Keratinocyte (primary cell): Measurements from ENCODE around the gene CLDN3. TPM values are rescaled to one million over a fixed set of nuclear protein-coding genes. Genes with fewer than 3 reads are reported as not detected.

ENCODE experiments used
- DNase-seq: peaks from one replicate; pipeline ENCODE4 v3.0.0-alpha.2; 2011; ENCODE audit warnings: low read depth, missing footprints, low spot score
- FAIRE-seq: peaks from 2 replicates; lab custom pipeline; 2011; peaks lifted over from hg19 to GRCh38; lab: Jason Lieb, UNC
- H2AFZ ChIP-seq: 2 replicates; pipeline ENCODE4 v1.6.0; 2012; ENCODE audit warnings: low read length, control low read depth, inconsistent platforms; ENCODE audit not compliant: control insufficient read depth
- H3K27ac ChIP-seq: 2 replicates; pipeline ENCODE4 v1.5.1; 2011; ENCODE audit warnings: low read length; ENCODE audit not compliant: control insufficient read depth, insufficient read depth
- H3K27me3 ChIP-seq: 3 replicates; pipeline ENCODE4 v1.6.0; 2011; ENCODE audit warnings: low read length; ENCODE audit not compliant: control insufficient read depth, insufficient read depth; ENCODE audit errors: extremely low read depth
- H3K36me3 ChIP-seq, 2 experiments: 2 replicates in 1 of 2; 3 replicates in 1 of 2; pipeline ENCODE4 v1.5.1; 2011; ENCODE audit warnings: low read length in 2 of 2, mild to moderate bottlenecking in 1 of 2; ENCODE audit not compliant: control insufficient read depth in 2 of 2, insufficient read depth in 2 of 2; ENCODE audit errors: extremely low read depth in 1 of 2
- H3K4me1 ChIP-seq: 3 replicates; pipeline ENCODE4 v1.5.1; 2011; ENCODE audit warnings: low read length; ENCODE audit not compliant: control insufficient read depth, insufficient read depth; ENCODE audit errors: extremely low read depth
- H3K4me2 ChIP-seq: 3 replicates; pipeline ENCODE4 v1.6.0; 2011; ENCODE audit warnings: low read depth, low read length; ENCODE audit not compliant: control insufficient read depth, insufficient read depth; ENCODE audit errors: extremely low read depth
- H3K4me3 ChIP-seq, 3 experiments: fragments of 200-600 bp in 1 of 3; sonication (generic) in 1 of 3; 2 replicates in 2 of 3; 3 replicates in 1 of 3; pipeline ENCODE4 v1.5.1; 2011 to 2016; ENCODE audit warnings: low read length in 3 of 3, mild to moderate bottlenecking in 3 of 3, control low read depth in 2 of 3, inconsistent platforms in 1 of 3, low read depth in 1 of 3, mixed read lengths in 1 of 3, mixed run types in 1 of 3, moderate library complexity in 1 of 3; ENCODE audit not compliant: control insufficient read depth in 2 of 3, insufficient read depth in 2 of 3; ENCODE audit errors: extremely low read depth in 1 of 3
- H3K79me2 ChIP-seq: 2 replicates; pipeline ENCODE4 v1.6.0; 2012; ENCODE audit warnings: low read length; ENCODE audit not compliant: control insufficient read depth, insufficient read depth
- H3K9ac ChIP-seq: 3 replicates; pipeline ENCODE4 v1.6.0; 2011; ENCODE audit warnings: low read length; ENCODE audit not compliant: control insufficient read depth, insufficient read depth; ENCODE audit errors: extremely low read depth
- H3K9me1 ChIP-seq: 3 replicates; pipeline ENCODE4 v1.6.0; 2011; ENCODE audit warnings: low read length; ENCODE audit not compliant: control insufficient read depth, insufficient read depth; ENCODE audit errors: extremely low read depth
- H3K9me3 ChIP-seq: 2 replicates; pipeline ENCODE4 v1.5.1; 2012; ENCODE audit warnings: low read depth, low read length; ENCODE audit not compliant: control insufficient read depth
- H4K20me1 ChIP-seq: 3 replicates; pipeline ENCODE4 v1.6.0; 2011; ENCODE audit warnings: low read length; ENCODE audit not compliant: control insufficient read depth, insufficient read depth; ENCODE audit errors: extremely low read depth
- CTCF ChIP-seq, 3 experiments: IDR thresholded peaks in 1 of 3; conservative IDR thresholded peaks in 1 of 3; optimal IDR thresholded peaks in 1 of 3; 2 replicates in 2 of 3; 3 replicates in 1 of 3; pipeline versions ENCODE3 to v1.5.1; 2011; ENCODE audit warnings: low read length in 3 of 3, mild to moderate bottlenecking in 3 of 3, moderate library complexity in 2 of 3, control low read depth in 1 of 3, inconsistent platforms in 1 of 3; ENCODE audit not compliant: insufficient read depth in 2 of 3; ENCODE audit errors: extremely low read depth in 1 of 3
- EZH2 ChIP-seq: IDR thresholded peaks from one replicate; pipeline ENCODE4 v1.6.1; 2012; ENCODE audit warnings: inconsistent platforms, mild to moderate bottlenecking, low read length, moderate library complexity
- dilution Hi-C: fragments of 300-500 bp; cut with MboI; formaldehyde crosslinking; loops from one replicate; pipeline ENCODE4 v1.7.0; 2020; ENCODE audit warnings: low sequenced_read_pairs; ENCODE audit not compliant: extremely low pct_ligation_motif_present
- polyA plus RNA-seq, 5 experiments: library from polyadenylated mRNA; depleted of rRNA in 3 of 5; stranded (reverse) in 3 of 5; stranded (forward) in 1 of 5; unstranded in 1 of 5; fragments of >200 nt; gene quantifications; 1 replicate in 1 of 5; 2 replicates in 3 of 5; 3 replicates in 1 of 5; pipeline versions ENCODE4 v1.2.1 to v1.2.3, GENCODE V29; 2011 to 2012; ENCODE audit warnings: missing spikeins in 2 of 5, low read depth in 1 of 5, low replicate concordance in 1 of 5

CLDN3 gene
- polyA plus RNA-seq, 1 donor (not counting 4 experiments of a cell fraction or from before 2014, with no cell fraction given), result not detected

GRCh38 chr7:73778801-73779389, 8.8 kb upstream of the CLDN3 start:
- no peaks in the 10 kb centered on the region for H3K9me1 ChIP-seq
- DNase-seq, result no peak
- H3K4me1 ChIP-seq, result no peaks in the 10 kb centered on the region
- H2AFZ ChIP-seq, result no peak overlapping the region
- no peaks in the 10 kb centered on the region for H3K9me3 ChIP-seq
- dilution Hi-C loops, result no loop called here
- no peaks in the 10 kb centered on the region for H3K79me2 ChIP-seq
- TF ChIP-seq EZH2 (no peak), CTCF (optimal IDR thresholded peaks at IDR 0.05 in 1 of 3, IDR thresholded peaks at IDR 0.05 in 1 of 3, conservative IDR thresholded peaks at IDR 0.05 in 1 of 3; ENCODE audit: extremely low read depth in 1 of 3, insufficient read depth in 2 of 3, low read length in 3 of 3) (no peak)
- no peaks in the 10 kb centered on the region for H4K20me1 ChIP-seq
- H3K27ac ChIP-seq, result no peak overlapping the region
- H3K27me3 ChIP-seq, result no peaks in the 10 kb centered on the region
- FAIRE-seq, result no peak
- H3K9ac ChIP-seq, result no peak overlapping the region
- no peaks in the 10 kb centered on the region for H3K36me3 ChIP-seq
- no peak overlapping the region for H3K4me2 ChIP-seq
- H3K4me3 ChIP-seq, result no peak overlapping the region

- no peaks in the 10 kb centered on the region for H3K36me3 ChIP-seq
- no peaks in the 10 kb centered on the region for H3K9me3 ChIP-seq
- no peak overlapping the region for H3K27ac ChIP-seq
- H3K9me1 ChIP-seq, result no peaks in the 10 kb centered on the region
- H4K20me1 ChIP-seq, result no peaks in the 10 kb centered on the region
- no peaks in the 10 kb centered on the region for H3K79me2 ChIP-seq
- DNase-seq (no peak), FAIRE-seq (no peak)
- dilution Hi-C loops, result no loop called here
- no peak overlapping the region for H3K4me2 ChIP-seq
- H3K27me3 ChIP-seq, result peaks cover 21% of the 10 kb centered on the region
- H3K4me3 ChIP-seq, result no peak overlapping the region
- TF ChIP-seq CTCF (optimal IDR thresholded peaks at IDR 0.05 in 1 of 3, IDR thresholded peaks at IDR 0.05 in 1 of 3, conservative IDR thresholded peaks at IDR 0.05 in 1 of 3; ENCODE audit: extremely low read depth in 1 of 3, insufficient read depth in 2 of 3, low read length in 3 of 3) (no peak), EZH2 (no peak)
- H3K4me1 ChIP-seq, result no peaks in the 10 kb centered on the region
- H3K9ac ChIP-seq, result no peak overlapping the region
- H2AFZ ChIP-seq, result no peak overlapping the region
Measured at GRCh38 chr7:73774923-73775322, 4.9 kb upstream of the CLDN3 start.
